Fibroblast of mammary gland (primary cell): ENCODE data around the gene THRB.

ENCODE experiments used
- DNase-seq: peaks from one replicate; pipeline ENCODE4 v3.0.0-alpha.2; 2010; ENCODE audit warnings: low read depth
- H3K4me3 ChIP-seq: 2 replicates; pipeline ENCODE4 v1.5.1; 2011; ENCODE audit warnings: low read depth, mild to moderate bottlenecking, low read length, moderate library complexity; ENCODE audit not compliant: control insufficient read depth
- TF ChIP-seq, protein P1 (sequence below): conservative IDR thresholded peaks from 2 replicates; pipeline ENCODE4 v1.5.1; 2011; ENCODE audit warnings: low read depth, low read length, inconsistent platforms; ENCODE audit not compliant: control insufficient read depth, insufficient read depth

THRB gene

DNA sequence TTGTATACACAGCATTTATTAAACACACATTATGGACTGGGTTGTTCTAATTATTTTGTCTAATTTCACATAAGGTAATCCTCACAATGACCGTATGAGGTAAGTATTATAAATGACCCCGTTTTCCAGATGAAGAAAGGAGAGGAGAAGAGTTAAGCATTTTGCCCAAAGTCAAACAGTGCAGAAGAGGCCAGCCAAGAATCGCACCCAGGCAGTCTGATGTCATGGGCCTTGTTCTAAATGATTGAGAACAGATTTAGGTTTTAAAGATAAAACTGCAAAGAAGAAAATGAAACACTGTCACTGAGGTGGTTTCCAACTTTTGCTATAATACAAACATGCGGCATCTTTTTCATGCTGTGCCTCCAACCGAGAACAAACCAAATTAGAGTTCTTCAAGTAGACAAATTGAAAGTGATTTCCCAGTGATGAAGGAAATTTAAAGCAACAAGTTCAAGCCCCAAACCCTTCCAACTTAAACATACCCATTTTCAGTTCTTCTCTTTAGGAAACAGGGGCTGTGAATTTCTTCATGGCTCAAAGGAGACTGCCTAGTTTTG lies 155.3 kb downstream of the THRB start:
- TF ChIP-seq, protein P1, sequence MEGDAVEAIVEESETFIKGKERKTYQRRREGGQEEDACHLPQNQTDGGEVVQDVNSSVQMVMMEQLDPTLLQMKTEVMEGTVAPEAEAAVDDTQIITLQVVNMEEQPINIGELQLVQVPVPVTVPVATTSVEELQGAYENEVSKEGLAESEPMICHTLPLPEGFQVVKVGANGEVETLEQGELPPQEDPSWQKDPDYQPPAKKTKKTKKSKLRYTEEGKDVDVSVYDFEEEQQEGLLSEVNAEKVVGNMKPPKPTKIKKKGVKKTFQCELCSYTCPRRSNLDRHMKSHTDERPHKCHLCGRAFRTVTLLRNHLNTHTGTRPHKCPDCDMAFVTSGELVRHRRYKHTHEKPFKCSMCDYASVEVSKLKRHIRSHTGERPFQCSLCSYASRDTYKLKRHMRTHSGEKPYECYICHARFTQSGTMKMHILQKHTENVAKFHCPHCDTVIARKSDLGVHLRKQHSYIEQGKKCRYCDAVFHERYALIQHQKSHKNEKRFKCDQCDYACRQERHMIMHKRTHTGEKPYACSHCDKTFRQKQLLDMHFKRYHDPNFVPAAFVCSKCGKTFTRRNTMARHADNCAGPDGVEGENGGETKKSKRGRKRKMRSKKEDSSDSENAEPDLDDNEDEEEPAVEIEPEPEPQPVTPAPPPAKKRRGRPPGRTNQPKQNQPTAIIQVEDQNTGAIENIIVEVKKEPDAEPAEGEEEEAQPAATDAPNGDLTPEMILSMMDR, result no peak
- DNase-seq, result peak; percentile 24
- no peak overlapping the region for H3K4me3 ChIP-seq

DNA sequence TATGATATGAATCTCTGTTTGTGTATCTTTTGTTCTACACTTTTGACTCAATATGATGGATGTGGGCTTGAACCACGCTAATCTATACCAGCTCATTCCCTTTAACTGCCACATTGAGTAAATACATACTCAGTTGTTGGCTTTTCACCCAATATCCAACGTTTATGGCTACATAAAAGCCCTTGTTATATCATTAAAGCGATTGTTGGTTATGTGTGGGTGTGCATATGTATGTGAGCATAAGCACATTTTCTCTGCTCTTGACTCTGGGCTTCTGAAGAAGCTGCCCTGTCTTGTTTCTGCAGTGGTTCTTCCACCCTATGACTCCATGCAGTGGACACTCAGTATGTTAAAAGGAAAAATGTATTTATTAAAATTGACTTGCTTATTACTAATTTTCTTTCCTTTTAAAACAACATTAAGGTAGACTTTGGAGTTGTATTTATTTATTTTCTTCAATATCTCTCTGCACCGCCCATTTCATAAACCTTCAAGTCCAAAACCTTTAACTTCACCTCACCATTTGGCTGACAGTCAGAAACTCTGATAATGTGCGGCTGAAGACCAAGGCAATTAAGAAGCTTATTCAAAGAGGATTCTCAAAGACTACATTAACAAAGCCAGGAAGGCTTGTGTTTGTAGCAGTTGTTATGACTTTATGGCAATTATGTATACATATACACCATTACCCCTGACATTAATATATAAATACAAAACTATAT lies 156.1 kb downstream of the THRB start:
- no peak for DNase-seq
- no peak overlapping the region for H3K4me3 ChIP-seq
- TF ChIP-seq, protein P1, result no peak

DNA sequence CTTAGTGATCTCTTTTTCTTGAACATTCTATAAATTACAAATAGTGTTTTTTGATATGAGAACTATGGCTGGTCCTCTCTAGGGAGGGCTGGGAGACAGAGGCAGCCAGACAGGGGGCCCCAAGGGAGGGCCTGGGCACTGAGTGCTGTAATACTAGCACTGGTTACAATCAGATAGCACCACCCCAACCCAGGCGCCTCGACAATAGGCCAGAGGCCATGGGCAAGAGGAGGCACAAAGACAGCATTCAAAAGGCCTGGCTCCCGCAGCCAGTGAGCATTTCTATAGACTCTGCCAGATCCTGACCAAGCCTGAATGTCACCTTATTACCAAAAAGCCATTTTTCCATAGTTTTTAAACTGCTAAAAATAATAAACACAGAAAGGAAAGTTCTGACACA lies 158.5 kb downstream of the THRB start:
- no peak for DNase-seq

GRCh38 chr3:24332092-24332491 lies 162.6 kb downstream of the THRB start:
- H3K4me3 ChIP-seq, result no peak overlapping the region
- no peak for DNase-seq
- TF ChIP-seq, protein P1, result no peak

More for the DNA sequence above, 158.5 kb downstream of the THRB start:
- no peak overlapping the region for H3K4me3 ChIP-seq
- TF ChIP-seq, protein P1, result no peak

DNA sequence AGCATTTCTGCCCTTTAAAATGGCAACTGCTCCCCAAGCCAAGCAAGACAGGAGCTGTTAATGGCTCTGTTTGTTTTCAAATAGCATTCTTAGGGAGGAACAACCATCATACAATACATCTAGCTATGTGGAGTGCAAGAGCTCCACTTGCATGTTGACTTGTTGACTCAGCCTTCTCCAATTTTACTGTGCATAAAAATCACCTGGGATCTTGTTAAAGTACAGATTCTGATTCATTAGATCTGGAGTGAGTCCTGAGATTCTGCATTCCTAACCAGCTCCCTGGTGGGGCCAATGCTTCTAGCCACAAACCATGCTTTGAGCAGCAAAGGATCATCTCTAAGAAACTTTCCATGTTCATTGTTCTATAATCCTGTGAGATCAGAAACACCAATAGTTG lies 171.4 kb downstream of the THRB start:
- DNase-seq, result no peak
- no peak overlapping the region for H3K4me3 ChIP-seq
- TF ChIP-seq, protein P1, result no peak

GRCh38 chr3:24320601-24321000 lies 174.0 kb downstream of the THRB start:
- H3K4me3 ChIP-seq, result no peak overlapping the region
- TF ChIP-seq, protein P1, result no peak
- peak; percentile 15 for DNase-seq
